ENCODE results near the gene CRABP1.

- TF ChIP-seq CTCF (IDR thresholded peaks at IDR 0.05) (no peak), EP300 (IDR thresholded peaks at IDR 0.05) (no peak), POLR2A (IDR thresholded peaks at IDR 0.05) (no peak)
These were observed 19.0 kb upstream of the CRABP1 start for GRCh38 chr15:78321041-78321570.

Measured in ovary (tissue), 3 donors.